ENCODE results near the gene PLEKHG7.
"Not testable (repeated sequence)": the region's sequence is repeated elsewhere in the genome, so short reads cannot be mapped to it uniquely, and the experiment has no call there.

Gene PLEKHG7

GRCh38 chr12:92665496-92665895, 37.3 kb upstream of the PLEKHG7 start:
- no peak for DNase-seq
- no peak for TF ChIP-seq EZH2 (IDR thresholded peaks at IDR 0.05; ENCODE audit: borderline replicate concordance, low read depth, low read length, severe bottlenecking)
- no peak for ATAC-seq (ENCODE audit: insufficient read depth, low read depth)
- H3K9ac ChIP-seq (ENCODE audit: low read depth, low read length), result no peak overlapping the region
- H2AFZ ChIP-seq (ENCODE audit: low read depth, low read length), result no peak overlapping the region
- H3K79me2 ChIP-seq (ENCODE audit: insufficient read depth, low read length), result no peaks in the 10 kb centered on the region
- H3K27ac ChIP-seq (ENCODE audit: low read length), result no peak overlapping the region
- H3K27me3 ChIP-seq (ENCODE audit: insufficient read depth, low read length, poor library complexity), result no peaks in the 10 kb centered on the region
- H4K20me1 ChIP-seq (ENCODE audit: insufficient read depth, low read length), result no peaks in the 10 kb centered on the region
- H3K36me3 ChIP-seq (ENCODE audit: insufficient read depth, low read length), result no peaks in the 10 kb centered on the region
- no peaks in the 10 kb centered on the region for H3K4me1 ChIP-seq (ENCODE audit: insufficient read depth, low read length)
- no peak overlapping the region for H3K4me3 ChIP-seq (ENCODE audit: low read depth in 1 of 2, low read length in 2 of 2)
- peaks cover 5% of the 10 kb centered on the region for H3K9me3 ChIP-seq (ENCODE audit: insufficient read depth, low read length, severe bottlenecking)
- no peak overlapping the region for H3K4me2 ChIP-seq (ENCODE audit: insufficient read depth, low read length)

DNA sequence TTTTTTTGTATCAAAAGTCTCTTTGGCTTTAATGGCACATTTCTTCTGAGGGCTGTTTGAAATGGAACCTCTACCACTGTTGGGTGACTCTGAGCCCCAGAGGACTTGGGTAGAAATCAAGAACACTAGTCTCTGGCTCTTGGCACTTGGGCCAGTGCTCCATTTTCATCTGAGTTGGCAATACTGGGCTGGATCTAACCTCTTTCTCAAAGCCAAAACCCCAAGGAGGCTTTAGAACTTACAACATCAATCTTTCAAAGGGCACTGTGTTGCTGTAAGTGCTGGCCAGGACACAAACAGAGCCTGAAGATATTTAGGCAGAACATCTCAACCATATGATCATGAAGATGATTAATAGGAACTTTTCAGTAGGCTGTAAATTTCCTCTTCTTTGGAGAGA, 34.0 kb upstream of the PLEKHG7 start:
- no peak for ATAC-seq (ENCODE audit: insufficient read depth, low read depth)
- no peak overlapping the region for H3K4me3 ChIP-seq (ENCODE audit: low read depth in 1 of 2, low read length in 2 of 2)
- no peak overlapping the region for H2AFZ ChIP-seq (ENCODE audit: low read depth, low read length)
- H3K4me2 ChIP-seq (ENCODE audit: insufficient read depth, low read length), result no peak overlapping the region
- TF ChIP-seq EZH2 (IDR thresholded peaks at IDR 0.05; ENCODE audit: borderline replicate concordance, low read depth, low read length, severe bottlenecking), result no peak
- no peak for TF ChIP-seq CTCF (IDR thresholded peaks at IDR 0.05; ENCODE audit: borderline replicate concordance, extremely low read depth, low read length, poor library complexity, severe bottlenecking)
- H3K4me1 ChIP-seq (ENCODE audit: insufficient read depth, low read length), result no peaks in the 10 kb centered on the region
- no peaks in the 10 kb centered on the region for H3K9me3 ChIP-seq (ENCODE audit: insufficient read depth, low read length, severe bottlenecking)
- H3K27me3 ChIP-seq (ENCODE audit: insufficient read depth, low read length, poor library complexity), result no peaks in the 10 kb centered on the region
- no peak overlapping the region for H3K27ac ChIP-seq (ENCODE audit: low read length)
- no peaks in the 10 kb centered on the region for H3K79me2 ChIP-seq (ENCODE audit: insufficient read depth, low read length)
- no peak for DNase-seq
- no peak overlapping the region for H3K9ac ChIP-seq (ENCODE audit: low read depth, low read length)
- no peaks in the 10 kb centered on the region for H4K20me1 ChIP-seq (ENCODE audit: insufficient read depth, low read length)
- no peaks in the 10 kb centered on the region for H3K36me3 ChIP-seq (ENCODE audit: insufficient read depth, low read length)

- H3K27ac ChIP-seq (ENCODE audit: low read length); H4K20me1 ChIP-seq (ENCODE audit: insufficient read depth, low read length); H3K27me3 ChIP-seq (ENCODE audit: insufficient read depth, low read length, poor library complexity); H2AFZ ChIP-seq (ENCODE audit: low read depth, low read length); H3K4me1 ChIP-seq (ENCODE audit: insufficient read depth, low read length); H3K9me3 ChIP-seq (ENCODE audit: insufficient read depth, low read length, severe bottlenecking); DNase-seq; H3K4me2 ChIP-seq (ENCODE audit: insufficient read depth, low read length); H3K36me3 ChIP-seq (ENCODE audit: insufficient read depth, low read length); H3K79me2 ChIP-seq (ENCODE audit: insufficient read depth, low read length); H3K9ac ChIP-seq (ENCODE audit: low read depth, low read length); H3K4me3 ChIP-seq (ENCODE audit: low read depth in 1 of 2, low read length in 2 of 2); ATAC-seq (ENCODE audit: insufficient read depth, low read depth): not testable (repeated sequence)
Measured at GRCh38 chr12:92671524-92671923, 31.3 kb upstream of the PLEKHG7 start.

DNA sequence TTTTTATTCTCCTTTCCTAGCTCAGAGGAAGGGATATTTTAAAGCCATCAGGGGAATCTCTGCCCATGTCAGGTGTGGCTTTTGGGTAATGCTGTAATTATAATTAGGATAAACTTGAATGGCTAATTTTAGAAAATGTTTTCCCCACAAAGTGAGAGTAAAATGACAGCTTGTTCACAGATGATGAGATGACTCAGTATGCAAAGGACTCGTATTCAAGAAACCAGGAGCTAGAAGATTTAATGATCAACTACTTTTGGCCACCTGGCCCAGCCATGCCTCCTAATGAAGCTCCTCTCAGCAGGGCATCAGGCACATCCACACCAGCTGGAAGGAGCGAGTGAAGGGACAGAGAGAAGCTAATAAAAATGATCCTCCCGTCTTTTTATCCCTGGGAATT, 29.0 kb upstream of the PLEKHG7 start:
- TF ChIP-seq CTCF (IDR thresholded peaks at IDR 0.05; ENCODE audit: borderline replicate concordance, extremely low read depth, low read length, poor library complexity, severe bottlenecking) (no peak), EZH2 (IDR thresholded peaks at IDR 0.05; ENCODE audit: borderline replicate concordance, low read depth, low read length, severe bottlenecking) (no peak)
- Histone ChIP-seq H3K4me1 (ENCODE audit: insufficient read depth, low read length) (no peaks in the 10 kb centered on the region), H3K79me2 (ENCODE audit: insufficient read depth, low read length) (no peaks in the 10 kb centered on the region), H3K36me3 (ENCODE audit: insufficient read depth, low read length) (no peaks in the 10 kb centered on the region), H3K9ac (ENCODE audit: low read depth, low read length) (no peak overlapping the region), H3K4me2 (ENCODE audit: insufficient read depth, low read length) (no peak overlapping the region), H2AFZ (ENCODE audit: low read depth, low read length) (no peak overlapping the region), H3K27me3 (ENCODE audit: insufficient read depth, low read length, poor library complexity) (no peaks in the 10 kb centered on the region), H3K27ac (ENCODE audit: low read length) (no peak overlapping the region), H4K20me1 (ENCODE audit: insufficient read depth, low read length) (no peaks in the 10 kb centered on the region), H3K4me3 (ENCODE audit: low read depth in 1 of 2, low read length in 2 of 2) (no peak overlapping the region), H3K9me3 (ENCODE audit: insufficient read depth, low read length, severe bottlenecking) (no peaks in the 10 kb centered on the region)
- DNase-seq, result no peak
- no peak for ATAC-seq (ENCODE audit: insufficient read depth, low read depth)
